Spleen (tissue), 7 donors: ENCODE results near the gene BLOC1S5.

ENCODE experiments used
- CTCF ChIP-seq, 11 experiments: fragments of 200-600 bp in 7 of 11; fragments of 450-650 bp in 4 of 11; sonication (generic) in 4 of 11; IDR thresholded peaks in 8 of 11; conservative IDR thresholded peaks in 3 of 11; 1 replicate in 7 of 11; 2 replicates in 4 of 11; pipeline versions ENCODE4 v1.4.0 to v1.8.0; 2016 to 2021; ENCODE audit warnings: antibody characterized with exemption in 11 of 11, inconsistent platforms in 4 of 11, mild to moderate bottlenecking in 1 of 11
- POLR2A ChIP-seq, 3 donors: fragments of 450-650 bp; IDR thresholded peaks; one replicate each; pipeline ENCODE4 v1.5.1; 2017; ENCODE audit warnings: antibody characterized with exemption in 3 of 3, mild to moderate bottlenecking in 1 of 3
- donor health status: DM: no; HTN: no; CAD: no; lungs with moderate emphysema.
- donor health status: DM: no; HTN: no; CAD: no.
- donor health status: DM: no; HTN: no; CAD: no.

- TF ChIP-seq CTCF (IDR thresholded peaks at IDR 0.05 in 8 of 11, conservative IDR thresholded peaks at IDR 0.05 in 3 of 11) = no peak
- TF ChIP-seq POLR2A (IDR thresholded peaks at IDR 0.05) = no peak
Measured at GRCh38 chr6:8088886-8089285, 24.7 kb upstream of the BLOC1S5 start.
